HG02943 (cell line): ENCODE data around the gene LIMA1.
"Not testable (repeated sequence)": the region's sequence is repeated elsewhere in the genome, so short reads cannot be mapped to it uniquely, and the experiment has no call there.

Source experiments
- ATAC-seq: cut with Tn5 transposase; IDR thresholded peaks from one replicate; pipeline ENCODE4 v1.9.1; 2021; ENCODE audit warnings: mild to moderate bottlenecking, low read depth, moderate library complexity; ENCODE audit not compliant: unreplicated experiment

Gene LIMA1

DNA sequence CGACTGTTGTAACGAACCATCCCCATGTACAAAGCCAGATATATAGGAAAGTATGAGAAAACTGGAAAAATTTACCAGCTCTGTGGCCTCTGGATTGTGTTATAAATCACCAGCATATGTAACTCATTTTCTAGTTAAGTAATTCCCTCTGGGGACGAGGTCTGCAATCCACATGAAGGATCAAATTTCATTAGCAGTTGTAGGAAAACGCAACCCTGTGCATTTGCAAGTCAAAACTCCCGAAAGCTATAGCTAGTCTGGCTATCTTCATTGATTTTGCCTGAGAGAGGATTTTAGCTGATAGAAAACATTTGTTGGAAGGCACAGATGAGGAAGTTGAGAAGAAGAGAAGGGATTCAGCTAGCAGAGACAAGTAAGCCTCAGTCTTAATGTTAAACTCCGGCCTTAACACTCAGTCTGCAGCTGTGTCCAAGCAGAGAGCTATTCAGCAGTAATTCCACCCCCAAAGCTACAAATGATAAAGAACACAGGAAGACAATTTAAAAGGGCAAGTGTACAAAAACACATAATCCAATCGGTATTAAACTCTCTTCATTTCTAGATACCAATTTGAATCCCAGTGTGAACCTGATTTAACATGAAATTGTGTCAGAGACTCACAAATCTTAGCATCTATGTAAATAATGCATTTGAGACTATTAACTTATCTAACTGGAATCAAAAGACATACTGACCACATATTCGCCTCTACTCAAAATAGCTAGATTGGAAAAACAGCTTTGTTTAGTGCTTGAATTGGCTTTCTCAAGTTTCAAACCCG lies 61.9 kb downstream of the LIMA1 start:
- no peak for ATAC-seq

DNA sequence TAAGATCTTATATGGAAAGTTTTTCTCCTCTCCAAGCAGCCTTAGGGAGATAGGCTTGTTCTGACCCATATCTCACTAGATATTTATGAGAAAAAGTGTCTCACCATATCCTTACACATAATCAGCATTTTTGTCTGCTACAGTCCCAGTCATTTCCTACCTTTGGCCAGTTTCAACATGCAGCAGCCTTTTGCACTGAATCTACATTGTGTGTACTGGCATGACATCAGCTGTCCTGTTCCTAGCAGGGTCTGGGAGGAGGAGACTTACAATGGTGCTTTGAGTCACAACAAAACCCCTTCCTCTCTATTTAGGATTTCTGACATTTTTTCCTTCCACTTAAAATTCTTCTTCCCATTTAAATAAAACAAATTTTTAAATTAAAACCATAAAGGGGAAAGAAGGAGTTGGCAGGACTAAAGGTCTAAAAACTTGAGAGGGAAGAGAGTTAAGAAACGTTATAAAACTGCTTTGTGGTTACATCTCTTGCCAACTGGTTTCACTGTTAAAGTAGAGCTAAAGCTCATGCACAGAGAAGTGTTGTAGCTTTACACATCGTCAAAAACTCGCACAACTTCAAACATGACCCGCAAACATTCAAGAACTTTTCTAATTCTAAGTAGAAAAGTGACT lies 62.8 kb downstream of the LIMA1 start:
- no peak for ATAC-seq

GRCh38 chr12:50219544-50219943 lies 63.8 kb downstream of the LIMA1 start:
- no peak for ATAC-seq

- not testable (repeated sequence) for ATAC-seq
These were observed 64.3 kb downstream of the LIMA1 start for GRCh38 chr12:50219001-50219400.

DNA sequence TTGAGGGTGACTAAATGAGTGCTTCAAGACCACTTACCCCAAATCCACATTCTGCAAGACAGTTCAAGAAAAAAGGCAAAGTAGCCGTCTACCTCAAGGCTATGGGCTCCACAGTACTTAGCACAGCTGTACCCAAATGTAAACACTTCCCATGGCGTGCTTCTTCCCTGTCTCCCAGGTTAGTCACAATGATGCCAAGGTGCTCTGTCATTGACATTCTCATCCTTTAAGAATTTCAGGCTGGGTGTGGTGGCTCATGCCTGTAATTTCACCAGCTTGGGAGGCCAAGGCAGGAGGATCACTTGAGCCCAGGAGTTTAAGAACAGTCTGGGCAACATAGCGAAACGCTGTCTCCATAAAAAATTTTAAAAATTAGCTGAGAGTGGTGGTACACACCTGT lies 64.9 kb downstream of the LIMA1 start:
- ATAC-seq: no peak

- ATAC-seq: no peak
These were observed 66.1 kb downstream of the LIMA1 start for GRCh38 chr12:50217202-50217601.

DNA sequence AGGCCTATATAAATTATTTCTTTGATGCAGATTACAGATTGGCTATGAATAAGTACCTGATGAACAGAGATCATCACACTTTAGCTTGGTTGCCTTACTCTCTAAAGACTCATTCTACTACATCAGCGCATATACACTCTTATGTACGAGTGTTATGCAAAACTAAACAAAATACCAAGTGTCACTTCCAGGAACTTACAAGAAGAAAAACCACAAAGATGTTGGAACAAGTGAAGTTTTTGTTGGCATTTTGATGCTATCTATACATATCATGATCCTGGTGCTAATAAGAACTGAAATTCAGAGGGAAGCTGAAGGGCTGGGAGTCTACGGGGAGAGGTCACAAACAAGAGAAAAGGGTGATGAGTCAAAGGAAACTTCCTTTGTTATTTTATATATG lies 68.3 kb downstream of the LIMA1 start:
- ATAC-seq: no peak

GRCh38 chr12:50214018-50214417 lies 69.3 kb downstream of the LIMA1 start:
- no peak for ATAC-seq

DNA sequence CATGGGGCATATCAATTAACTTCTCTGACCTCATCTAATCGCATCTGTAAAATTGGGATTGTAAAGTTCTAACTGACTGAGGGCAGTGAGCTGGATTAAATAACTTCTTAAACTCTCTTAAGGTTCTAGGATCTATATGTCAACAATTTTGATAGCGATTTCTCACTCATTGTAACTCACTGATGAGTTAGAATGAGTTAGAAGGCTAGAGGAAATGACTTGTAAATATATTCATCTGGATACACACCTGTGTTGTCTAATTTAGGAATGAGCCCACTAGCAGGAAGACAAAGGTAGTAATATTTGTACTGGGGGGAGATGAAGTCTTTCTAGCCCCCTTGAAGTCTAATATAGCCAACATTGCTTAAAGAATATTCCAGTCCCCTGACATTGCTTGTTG lies 69.9 kb downstream of the LIMA1 start:
- no peak for ATAC-seq

- no peak for ATAC-seq
These were observed 71.3 kb downstream of the LIMA1 start for GRCh38 chr12:50212071-50212467.

DNA sequence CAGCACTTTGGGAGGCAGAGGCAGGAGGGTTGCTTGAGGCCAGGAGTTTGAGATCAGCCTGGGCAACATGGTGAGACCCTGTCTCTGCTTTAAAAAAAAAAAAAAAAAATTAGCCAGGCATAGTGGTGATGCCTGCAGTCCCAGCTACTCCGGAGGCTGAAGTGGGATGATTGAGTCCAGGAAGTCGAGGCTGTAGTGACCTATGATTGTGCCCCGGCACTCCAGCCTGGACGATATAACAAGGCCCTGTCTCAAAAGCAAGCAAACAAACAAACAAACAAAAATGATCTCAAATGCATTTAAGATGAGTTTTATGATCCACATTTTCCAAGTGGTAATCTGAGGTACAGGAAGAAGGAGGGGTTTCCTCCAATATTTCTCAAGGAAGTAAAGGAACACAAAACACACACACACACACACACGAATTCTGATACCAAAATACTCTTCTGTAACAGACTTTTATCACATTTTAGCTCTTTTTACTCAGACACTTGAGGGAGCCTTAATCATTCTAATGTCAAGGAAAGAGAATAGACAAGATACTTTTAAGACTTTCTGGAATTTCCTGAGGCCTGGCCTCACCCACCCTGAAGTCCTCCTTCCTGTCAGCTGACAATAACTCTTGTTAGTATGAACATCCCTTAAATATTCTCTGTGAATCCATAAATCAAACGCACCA lies 71.8 kb downstream of the LIMA1 start:
- ATAC-seq: no peak

DNA sequence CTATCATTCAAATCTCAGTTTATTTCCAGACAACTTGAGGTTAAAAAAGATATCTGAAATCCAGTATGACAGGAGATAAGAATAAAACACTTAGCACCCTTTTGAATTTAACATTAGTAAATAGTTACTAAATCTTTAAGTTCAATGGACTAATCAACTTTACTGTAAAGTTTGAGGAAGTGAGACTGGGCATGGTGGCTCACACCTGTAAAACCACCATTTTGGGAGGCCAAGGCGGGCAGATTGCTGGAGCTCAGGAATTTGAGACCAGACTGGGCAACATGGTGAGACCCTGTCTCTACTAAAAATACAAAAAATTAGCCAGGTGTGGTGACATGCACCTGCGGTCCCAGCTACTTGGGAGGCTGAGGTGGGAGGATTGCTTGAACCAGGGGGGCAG lies 75.9 kb downstream of the LIMA1 start:
- no peak for ATAC-seq

DNA sequence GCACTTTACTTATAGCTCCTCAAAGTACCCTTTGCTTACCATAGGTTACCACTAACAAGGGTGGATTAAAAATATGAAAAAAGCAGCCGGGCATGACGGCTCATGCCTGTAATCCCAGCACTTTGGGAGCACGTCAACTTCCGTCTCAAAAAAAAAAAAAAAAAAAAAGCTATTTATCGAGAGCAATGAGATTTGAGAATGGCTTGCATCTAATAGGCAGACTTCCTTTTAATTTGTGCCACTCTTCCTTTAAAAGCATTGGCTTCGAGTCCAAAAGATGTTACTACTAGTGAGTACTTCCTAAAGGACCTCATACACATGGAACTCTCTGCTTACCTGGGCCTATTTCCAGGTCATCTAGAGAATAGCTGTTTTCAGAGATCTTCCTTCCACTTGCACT lies 77.7 kb downstream of the LIMA1 start:
- ATAC-seq: no peak

DNA sequence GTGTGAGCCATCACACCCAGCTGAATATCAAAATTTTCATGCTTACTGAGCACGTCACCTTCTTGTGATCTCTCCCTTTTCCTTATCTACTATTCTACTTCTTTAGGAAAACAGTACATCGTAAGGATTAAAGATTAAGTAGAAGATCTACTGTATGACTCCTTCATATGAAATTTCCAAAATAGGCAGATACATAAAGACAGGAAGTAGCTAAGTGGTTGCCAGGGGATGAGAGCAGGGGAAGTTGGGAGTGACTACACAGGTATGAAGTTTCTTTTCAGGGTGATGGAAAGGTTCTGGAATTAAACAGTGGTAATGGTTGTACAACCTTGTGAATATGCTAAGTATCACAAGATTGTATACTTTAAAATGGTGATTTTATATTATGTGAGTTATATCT lies 79.6 kb downstream of the LIMA1 start:
- ATAC-seq: no peak

- no peak for ATAC-seq
These were observed 81.3 kb downstream of the LIMA1 start for GRCh38 chr12:50201987-50202521.

DNA sequence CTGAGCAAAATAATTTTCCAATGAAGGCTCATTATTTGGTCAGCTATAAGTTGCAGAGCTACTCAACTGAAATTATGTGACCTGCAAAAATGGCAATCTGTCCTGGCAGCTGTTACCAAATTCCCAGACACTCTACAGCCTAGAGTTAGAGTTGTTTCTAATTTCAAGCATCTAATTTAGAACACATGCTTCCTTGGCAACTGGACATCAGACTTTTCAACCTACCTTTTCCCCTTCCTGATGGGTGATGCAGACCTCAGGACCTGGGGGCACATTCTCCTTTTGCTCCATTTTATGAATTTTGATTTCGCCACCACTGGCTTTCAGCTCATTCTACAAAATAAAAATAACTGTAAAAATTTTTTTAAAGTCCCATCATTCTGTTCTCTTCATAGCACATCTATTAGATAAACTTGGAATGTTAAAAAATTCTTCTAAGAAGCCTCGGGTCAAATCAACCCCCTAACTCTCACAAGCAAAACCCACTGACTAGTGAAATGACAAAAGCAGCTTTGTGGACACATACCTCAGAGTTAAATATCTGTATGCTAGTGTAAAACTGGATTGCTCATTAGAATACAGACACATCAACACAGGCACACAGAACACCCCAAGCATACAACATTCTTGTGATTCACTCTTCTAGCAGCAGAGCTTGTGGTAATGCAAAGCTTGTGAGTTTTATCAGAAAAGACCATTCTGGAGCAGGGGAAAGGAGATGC lies 82.6 kb downstream of the LIMA1 start:
- ATAC-seq: no peak

DNA sequence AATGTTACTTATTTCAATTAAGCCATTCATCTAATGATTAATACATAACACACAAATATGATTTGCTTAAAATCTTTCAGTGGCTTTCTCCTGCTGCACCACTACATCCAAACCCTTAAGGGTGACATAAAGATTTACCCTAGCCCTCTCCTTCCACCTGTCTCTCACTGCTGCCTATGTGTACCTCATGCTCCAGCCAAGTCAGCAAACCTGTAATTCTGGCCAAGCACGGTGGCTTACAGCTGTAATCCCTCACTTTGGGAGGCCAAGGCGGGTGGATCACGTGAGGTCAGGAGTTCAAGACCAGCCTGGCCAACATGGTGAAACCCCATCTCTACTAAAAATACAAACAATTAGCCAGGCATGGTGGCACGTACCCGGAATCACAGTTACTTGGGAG lies 84.5 kb downstream of the LIMA1 start:
- ATAC-seq: no peak

GRCh38 chr12:50197297-50197727 lies 86.0 kb downstream of the LIMA1 start:
- ATAC-seq: no peak

GRCh38 chr12:50196537-50196936 lies 86.8 kb downstream of the LIMA1 start:
- ATAC-seq: no peak

DNA sequence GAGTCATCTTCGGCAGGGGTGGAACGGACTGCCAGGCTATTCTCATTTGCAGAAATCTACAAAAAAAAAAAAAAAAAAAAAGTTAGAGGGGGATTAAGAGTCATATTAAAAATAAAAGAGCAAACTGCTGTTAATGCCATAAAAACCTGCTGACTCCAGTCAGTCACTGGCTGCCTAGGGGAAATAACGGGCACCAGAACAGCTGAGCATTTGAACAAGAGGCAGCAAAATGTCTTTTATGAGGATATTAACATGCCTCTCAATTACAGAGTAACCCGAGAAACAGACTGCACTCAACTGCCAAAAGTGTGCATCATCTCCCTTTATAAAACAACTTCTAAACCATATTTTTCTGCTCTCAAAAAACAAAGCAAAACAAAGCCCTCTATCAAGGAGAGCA lies 87.5 kb downstream of the LIMA1 start:
- ATAC-seq: no peak

GRCh38 chr12:50192908-50193307 lies 90.4 kb downstream of the LIMA1 start:
- ATAC-seq: no peak
